GM18861 (cell line): Measurements from ENCODE around the gene BOD1L1.

Source experiments
- ATAC-seq: cut with Tn5 transposase; IDR thresholded peaks from one replicate; pipeline ENCODE4 v1.9.1; 2021; ENCODE audit not compliant: unreplicated experiment

The BOD1L1 gene

DNA sequence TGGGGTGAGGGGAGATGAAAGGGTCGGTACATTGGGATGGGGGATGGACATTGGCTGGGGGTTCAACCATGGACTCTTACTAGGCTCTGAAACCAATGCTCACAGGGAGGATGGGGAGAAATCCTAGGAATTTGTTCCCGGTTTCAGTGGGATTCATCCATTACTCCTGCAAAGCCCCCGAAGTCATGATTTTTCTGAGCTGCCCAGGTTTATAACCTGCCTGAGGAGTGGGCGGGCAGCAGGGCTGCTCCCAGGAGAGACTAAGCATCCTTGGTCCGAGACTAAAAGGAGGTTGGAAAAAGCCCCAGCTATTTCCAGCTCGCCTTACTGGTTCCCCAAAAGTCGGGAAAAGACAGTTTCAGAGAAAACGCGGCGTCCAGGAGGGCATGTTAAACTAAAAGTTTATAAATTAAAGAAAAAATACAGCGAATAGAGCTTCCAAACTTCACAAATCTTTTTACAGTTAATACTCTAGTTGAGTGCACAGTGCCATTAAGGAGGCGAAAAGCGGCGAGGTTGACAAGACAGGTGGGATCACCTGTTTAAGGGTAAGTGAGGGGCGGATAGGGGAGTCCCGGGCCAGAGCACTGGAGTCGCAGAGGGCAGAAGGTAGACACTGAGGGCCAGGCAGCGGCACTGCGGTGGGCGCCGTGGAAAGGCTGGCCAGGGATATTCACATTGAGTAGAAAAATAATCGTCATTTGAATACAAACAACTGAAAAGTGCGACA, 86.9 kb downstream of the BOD1L1 start:
- no peak for ATAC-seq

DNA sequence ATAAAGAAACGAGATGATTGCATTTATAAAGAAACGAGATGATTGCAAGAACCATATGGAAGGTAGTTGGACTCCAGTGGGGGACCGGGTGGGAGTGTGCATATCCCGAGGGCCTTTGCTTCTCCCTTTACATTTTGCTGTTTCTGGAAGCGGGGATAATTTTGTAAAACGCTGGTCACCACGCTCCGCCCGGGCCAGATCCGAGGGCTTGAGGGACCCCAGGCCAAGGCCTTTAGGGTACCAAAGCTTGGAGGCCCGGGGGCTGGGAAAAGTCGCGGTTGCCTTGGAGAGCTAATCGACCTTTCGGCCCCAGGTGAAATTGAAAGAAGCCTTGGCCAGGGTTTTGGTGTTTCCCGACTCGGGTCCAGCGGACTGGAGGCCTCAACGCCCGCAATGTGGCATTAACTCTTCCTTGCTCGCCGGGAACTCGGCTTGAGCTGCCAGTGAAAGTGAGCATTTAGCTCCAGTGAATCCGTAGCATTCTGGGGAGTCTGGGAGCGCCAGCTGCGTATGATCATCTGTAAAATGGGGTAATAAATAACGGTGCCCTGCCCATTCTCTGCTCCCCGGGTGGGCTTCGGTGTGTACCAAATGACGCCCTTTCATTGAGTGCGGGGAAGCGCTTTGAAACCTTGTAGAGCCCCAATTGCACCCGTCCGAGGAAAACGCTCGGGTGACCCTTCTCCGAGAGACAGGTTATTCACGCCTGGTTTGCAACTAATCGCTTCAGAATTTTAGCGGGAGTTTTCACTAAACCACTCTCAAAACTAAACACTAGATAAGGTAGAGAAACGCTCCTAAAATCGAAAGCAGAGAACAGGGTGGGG, 87.7 kb downstream of the BOD1L1 start:
- ATAC-seq: no peak

DNA sequence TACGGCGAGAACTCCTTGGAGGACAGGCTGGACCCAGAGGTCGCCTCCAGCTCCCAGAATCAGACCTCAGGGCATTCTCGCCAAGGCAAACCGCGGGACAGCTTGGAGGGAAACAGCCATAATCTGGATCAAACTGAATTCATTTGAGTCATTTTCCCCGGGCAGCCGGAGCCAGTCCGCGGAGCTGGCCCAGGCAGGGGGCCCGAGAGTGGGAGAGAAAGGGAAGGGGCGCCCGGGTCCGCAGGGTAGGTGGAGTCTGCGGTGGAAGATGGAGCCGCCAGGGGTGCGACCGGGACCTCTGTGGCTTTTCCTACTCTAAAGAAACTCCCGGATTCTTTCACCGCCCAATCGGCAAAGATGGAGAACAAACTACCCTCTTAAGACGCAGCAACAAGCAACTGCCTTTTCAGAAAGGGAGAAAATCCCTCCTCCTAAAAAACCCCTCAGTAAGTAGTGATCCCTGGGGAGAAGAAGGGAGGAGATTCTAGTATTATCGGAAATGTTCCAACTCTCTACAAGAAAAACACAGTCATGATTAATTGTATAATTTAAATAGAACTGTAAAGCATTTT, 88.4 kb downstream of the BOD1L1 start:
- ATAC-seq: no peak

DNA sequence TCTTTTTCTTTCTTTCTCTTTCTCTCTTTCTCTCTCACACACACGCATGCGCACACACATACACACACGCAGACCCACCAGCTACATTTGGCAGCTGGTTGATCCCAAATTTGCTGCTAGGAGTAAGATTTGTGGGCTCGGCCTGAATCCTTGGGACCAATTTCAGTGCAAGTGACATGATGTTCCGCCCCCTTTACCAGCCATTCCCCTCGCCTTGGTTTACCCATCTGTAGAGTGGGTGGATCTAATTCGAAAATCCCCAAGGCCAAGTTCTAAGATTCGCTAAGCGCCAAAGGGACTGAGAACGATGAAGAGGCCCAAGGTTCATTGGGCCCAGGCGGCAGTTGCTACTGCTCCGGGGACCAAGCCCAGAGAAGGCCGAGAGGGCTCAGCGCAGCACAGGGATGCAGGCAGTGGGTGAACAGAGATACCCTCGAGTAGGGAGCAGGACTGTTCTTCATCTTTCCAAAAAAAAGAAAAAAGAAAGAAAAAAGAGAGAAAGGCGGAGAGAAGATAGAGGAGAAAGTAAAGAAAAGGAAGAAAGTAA, 89.0 kb downstream of the BOD1L1 start:
- no peak for ATAC-seq

DNA sequence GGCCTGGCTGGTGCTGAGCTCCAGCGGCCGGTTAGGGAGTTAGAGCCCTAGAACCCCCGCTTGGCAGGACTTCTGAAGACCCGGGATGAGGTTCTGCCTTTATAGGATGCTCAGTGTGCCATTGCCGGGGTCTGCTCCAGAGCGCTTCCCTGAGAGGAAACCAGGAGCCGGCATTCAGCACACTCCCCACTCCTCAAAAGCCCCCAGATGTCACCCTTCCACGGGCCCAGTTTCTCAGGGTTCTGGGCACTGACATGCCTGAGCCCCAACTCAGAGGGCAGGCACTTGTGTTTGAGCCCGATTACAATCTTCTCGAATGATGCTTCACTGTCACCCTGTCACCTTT, 89.7 kb downstream of the BOD1L1 start:
- ATAC-seq: no peak

DNA sequence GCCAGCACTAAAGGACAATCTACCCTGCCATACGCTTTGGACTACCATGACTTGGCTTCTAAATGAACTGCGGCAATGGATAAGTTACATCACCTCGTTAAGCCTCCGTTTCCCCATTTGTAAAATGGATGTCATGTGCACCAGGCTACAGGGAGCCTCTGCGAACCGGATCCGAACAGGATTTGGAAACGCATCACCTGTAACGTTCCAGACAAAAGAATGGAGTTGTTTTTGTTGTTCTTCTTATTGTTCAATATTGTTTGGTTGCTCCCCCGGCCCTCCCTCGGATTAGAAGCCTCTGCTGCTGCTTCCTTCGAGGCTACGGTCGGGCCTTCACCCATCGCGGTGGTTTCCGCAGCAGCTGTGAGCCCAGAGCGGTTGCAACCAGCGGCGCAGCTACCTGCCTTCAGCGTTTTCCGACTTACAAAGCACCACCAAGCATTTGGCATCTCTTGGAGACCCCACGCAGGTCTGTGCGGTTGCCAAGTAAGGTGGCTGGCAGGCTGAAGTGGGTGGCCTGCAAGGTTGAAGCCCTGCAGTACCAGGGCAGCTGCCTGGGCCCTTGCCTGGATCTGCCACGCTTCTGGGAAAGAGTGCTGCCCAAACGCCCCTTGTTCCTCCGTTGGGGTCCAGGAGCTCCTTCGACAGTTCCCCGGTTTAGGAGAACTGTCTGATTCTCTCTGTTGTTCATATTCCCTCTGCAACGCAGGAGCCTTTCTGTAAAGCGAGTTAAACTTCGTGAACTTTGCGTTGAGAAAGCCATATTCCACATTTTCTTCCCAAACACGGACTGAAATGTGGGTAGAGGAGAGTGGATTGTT, 90.3 kb downstream of the BOD1L1 start:
- no peak for ATAC-seq

DNA sequence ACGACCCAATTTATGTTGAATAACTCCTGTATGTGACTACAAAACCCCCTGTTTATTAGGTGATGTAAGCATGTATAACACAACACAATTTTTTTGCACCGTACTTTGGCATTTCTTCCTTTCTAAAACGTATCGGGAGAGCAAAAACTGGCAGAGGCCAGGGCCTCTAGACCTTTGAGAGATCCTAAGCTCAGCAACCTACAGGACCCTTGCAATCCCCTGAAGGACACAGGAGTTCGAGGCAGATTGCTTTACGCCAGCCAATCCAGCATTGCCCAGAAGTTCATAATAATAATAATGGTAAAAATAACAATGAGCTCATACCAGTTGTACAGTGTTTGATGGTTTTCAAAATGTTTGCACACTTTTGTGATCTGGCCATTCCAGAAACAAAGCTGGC, 90.9 kb downstream of the BOD1L1 start:
- no peak for ATAC-seq

DNA sequence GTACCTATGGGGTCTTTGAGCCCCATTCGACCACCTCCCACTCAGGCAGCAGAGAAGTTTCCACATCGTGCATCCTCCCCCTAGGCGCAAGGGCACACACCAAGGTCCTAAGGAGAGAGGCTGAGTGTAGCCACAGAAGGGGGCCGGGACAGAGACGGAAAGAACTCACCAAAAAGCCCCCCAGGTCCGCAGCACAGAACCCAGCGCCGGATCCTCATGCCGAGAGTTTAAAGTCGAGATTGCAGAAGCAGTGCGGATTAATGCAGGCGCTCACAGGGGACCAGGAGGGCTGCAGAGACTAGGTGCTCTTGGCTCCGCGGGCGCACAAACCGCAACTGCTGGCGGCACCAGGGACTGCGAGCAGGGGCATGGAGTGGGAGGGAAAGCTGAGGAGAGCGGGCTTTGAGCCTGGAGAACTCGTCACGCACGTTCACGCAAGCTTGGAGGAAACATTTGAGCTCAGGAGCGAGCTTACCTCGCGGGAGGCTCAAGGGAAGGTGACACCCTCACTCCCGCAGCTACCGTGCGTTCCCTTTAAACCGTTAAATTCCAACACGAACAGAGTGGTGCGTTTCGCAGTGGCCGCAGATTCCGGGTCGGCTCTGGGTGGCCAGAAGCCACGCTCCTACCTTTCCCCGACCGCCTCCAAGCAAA, 91.7 kb downstream of the BOD1L1 start:
- no peak for ATAC-seq

DNA sequence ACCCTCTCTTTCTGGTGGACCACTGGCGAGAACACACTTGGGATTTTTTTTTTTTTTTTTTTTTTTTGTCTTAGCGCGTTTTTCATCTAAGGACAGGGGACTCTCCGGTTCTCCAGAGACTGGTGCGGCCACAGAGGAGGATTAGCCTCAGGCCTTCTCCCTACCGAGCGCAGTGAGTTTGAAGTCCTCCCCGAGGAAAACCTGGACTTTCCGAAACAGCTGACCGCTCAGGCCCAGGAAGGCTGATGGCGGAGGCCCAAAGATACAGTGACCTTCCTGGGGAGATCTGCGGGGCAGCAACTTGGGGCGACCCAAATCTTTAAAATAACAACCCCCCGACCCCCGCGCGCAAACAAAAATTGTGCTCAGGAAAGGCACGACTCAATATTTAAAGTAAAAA, 92.4 kb downstream of the BOD1L1 start:
- ATAC-seq: no peak

DNA sequence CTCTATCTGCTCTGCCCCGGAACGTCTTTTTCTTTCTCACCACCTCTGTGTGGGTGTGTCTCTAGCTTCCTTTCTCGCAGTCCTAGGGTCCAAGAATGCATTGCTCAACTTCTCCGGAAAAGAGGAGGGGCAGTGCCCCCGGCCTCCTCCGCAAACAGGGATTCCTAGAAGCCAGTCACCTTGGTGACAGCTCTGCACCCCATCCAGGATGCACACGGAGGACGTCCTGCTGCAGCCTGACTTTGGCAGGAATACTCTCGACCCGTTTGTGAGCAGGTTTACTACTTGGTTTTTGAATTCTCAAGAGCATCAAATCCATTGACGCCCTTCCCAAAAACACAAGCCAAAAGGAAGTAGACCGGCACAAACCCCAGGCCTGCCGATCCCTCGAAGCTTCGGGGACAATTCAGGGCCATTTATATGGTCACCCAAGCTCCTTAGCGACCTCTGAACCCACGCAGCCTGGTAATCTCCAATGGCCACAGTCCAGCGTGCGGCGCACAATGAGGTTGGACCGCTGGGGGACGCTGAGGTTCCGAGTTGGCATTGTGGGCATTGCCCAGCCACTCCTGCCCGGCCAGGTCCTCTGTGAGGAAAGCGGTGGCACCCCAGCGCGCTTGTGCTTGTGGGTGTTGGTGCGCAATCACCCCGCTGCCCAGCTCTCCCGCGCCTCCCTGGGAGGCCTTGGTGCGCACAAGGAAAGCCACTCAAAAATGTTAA, 93.0 kb downstream of the BOD1L1 start:
- no peak for ATAC-seq

DNA sequence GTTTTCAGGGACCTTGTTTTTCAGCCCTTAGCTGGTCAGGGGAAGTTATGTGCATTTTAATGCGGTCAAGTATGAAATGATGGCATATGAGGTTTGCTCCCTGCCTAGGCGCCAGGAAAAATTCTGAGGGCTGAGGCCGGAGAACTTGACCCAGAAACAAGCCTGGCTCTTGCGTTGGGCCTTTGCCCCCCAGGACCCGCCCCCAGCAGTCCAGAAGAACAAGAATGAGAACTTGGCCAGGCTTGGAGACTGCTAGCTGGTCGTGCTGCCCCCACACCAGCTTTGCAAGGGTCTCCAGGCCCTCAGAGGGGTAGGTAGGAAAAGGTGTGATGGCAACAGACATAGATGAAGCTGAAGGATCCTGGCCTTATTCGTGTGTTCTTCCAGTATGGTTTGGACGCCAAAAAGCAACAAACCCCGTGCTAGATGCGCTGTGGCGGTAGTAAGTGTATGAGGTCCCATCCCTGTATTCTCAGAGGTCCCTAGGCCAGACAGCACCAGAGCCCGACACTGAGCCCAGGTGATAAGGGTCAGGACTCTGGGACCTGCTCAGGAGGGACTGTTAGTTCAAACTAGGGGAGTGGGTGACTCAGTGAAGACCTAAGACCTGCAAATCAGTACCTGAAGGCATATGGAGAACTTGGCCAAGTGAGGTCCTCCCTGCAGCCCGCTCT, 93.7 kb downstream of the BOD1L1 start:
- ATAC-seq: no peak

DNA sequence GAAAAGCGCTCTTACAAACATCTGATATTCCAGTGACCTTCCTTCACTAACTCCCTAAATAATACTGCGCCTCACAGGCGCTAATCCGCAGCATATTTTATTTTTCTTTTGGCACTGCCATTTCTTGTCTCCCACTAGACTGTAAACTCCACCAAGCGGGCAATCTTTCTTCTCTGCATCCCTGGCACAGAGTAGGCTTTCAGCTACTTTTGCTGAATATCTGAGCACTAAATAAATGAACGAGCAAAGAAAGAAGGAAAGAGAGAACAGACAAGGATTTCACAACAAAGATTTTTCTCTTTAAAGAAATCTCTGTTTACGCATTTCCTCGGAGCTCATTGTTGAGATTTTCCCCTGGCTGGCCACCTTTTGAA, 95.9 kb downstream of the BOD1L1 start:
- ATAC-seq: no peak

DNA sequence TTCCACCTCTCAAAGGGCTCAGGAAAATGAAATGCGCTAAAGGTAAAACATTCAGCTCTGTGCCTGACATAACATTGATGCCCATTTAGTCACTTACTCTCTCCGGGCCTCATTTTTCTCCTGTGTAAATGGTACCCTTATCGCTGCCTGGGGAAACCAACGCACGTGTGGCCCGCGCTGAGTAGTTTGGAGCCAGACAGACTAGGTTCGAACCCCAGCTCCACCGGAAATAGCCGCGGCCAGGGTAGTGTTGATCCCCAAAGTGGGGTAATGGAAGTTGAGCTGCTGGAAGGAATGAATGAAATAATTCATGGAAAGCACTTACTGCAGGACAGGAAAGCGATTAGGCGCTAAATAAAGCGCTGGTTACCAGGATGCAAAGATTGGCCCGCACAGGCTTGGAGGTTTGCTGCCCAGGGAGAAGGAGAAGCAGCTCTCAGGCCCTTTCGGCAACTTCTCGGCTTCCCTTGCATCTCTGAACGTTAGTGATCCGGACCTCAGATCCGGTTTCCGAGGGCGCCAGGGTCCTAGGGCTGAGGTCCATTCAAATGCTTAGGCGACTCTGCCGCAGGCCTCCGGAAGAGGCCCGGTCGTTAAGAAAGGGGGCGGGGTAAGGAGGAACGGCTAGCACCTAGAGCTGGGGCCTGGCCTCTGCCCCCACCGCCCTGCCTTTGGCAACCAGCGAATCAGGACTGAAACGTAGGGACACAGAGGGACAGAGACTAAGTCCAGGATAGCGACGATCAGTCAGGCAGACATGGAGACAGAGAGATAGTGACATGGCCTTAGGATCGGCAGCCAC, 96.5 kb downstream of the BOD1L1 start:
- ATAC-seq: no peak

DNA sequence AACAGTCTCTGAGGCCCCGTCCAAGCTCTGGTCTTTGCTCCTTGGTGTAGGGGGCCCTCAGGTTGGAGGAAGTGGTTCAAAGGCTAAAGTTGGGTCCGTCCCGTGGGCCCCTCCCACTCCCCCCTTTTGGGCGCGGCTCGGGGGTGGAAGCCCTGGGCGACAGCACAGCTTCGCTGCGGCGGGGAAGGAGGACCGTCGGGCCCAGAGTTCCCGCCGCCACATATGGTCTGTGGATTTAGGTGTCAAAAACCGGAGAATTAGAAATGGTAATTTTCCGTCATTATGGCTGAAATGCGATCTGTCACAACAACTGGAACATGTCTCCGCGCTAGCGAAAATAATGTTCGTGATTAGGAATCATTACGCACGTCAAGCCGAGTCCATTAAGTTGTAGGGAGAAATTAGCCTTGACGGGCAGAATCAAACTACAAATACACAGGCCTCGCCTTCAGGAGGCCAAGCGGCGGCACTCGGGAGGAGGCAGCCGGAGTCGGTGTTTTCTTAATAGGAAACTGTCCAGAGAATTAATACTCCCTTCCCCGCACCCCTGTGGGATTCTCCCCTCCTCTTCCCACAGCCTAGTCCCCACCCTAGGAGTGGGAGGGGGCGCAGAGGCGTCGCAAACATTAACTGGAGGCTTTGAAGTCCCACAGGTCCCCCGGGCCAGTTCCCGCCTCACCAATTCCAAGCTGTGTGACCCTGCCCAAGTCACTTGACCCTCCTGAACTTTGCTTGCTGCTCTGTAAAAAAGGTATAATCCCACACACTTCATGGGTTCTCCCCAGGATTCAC, 98.2 kb downstream of the BOD1L1 start:
- no peak for ATAC-seq

DNA sequence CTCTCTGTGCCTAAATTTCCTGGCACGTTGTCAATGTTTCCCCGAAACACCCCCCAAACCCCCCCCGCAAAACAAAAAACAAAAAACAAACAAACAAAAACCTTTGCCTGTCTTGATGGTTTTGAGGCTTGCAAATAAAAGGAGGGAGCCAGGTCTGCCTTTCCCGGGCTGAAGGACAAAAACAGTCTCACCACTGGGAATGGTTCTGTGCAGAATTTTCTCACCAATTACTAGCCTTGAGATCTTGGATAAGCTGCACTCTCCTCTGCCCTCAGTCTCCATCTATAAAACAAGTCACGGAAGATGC, 98.8 kb downstream of the BOD1L1 start:
- no peak for ATAC-seq

DNA sequence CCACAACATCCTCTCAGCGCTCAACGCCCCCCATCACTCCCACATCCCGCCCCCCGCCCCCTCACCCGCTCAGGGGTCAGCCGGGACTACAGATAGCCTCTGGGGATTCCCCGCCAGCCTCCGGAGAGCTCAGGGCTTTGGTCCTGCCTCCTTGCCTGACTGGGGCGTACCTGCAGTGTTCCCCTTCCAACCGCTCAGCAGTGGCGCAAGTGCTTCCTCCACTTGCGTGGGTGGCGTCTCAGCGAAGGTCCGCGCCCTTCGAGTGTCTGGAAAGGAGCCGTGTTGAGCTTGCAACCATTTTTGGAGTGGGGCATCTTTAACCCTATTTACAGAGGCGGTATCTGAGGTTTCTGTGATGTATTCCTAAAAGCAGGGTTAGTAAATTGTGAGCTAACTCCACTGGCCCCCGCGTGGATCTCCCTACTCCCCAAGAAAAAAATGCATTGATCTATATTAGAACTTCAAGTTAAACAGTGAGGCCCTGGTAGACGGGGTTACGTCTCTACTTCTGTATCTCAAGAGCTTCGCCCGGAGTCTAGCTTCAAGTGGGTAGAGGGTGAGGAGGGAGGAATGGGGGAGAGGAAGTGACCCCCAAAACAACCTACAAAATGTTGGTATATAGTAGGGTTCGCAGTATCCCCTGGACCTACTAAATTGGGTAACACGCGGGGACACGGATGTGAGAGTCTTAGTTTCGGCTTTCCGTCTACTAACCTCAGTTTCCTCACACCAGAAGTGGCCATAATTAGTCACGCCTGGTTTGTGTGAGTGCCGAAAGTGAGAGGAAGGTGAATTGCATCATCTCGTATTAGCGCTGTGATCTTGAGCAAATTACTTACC, 99.3 kb downstream of the BOD1L1 start:
- ATAC-seq: peak; percentile 83
